H9 (cell line): Measurements from ENCODE around the gene METTL21A. TPM values are rescaled to one million over a fixed set of nuclear protein-coding genes. Genes with fewer than 3 reads are reported as not detected.

Source experiments
- DNase-seq: peaks from one replicate; pipeline ENCODE4 v3.0.0-alpha.2; 2017
- H2AFZ ChIP-seq: one replicate; pipeline ENCODE4 v1.6.1; 2013; ENCODE audit warnings: mild to moderate bottlenecking, low read length, control low read depth, moderate library complexity
- H2AK5ac ChIP-seq: 2 replicates; pipeline ENCODE4 v1.6.1; 2013; ENCODE audit warnings: low read length, control low read depth, mixed read lengths; ENCODE audit not compliant: insufficient read length
- H2BK120ac ChIP-seq: one replicate; pipeline ENCODE4 v1.6.1; 2013; ENCODE audit warnings: low read depth, mild to moderate bottlenecking, low read length, control low read depth, inconsistent platforms; ENCODE audit not compliant: poor library complexity, severe bottlenecking
- H2BK12ac ChIP-seq: 2 replicates; pipeline ENCODE4 v1.6.1; 2013; ENCODE audit warnings: low read length, control low read depth, mixed read lengths, low read depth; ENCODE audit not compliant: insufficient read length
- H2BK15ac ChIP-seq: 2 replicates; pipeline ENCODE4 v1.6.1; 2013; ENCODE audit warnings: low read depth, low read length, control low read depth
- H2BK20ac ChIP-seq: one replicate; pipeline ENCODE4 v1.6.1; 2013; ENCODE audit warnings: low read depth, mild to moderate bottlenecking, low read length, control low read depth, inconsistent platforms; ENCODE audit not compliant: poor library complexity, severe bottlenecking
- H2BK5ac ChIP-seq: 2 replicates; pipeline ENCODE4 v1.6.1; 2013; ENCODE audit warnings: low read length, control low read depth, mixed read lengths; ENCODE audit not compliant: insufficient read length
- H3K14ac ChIP-seq: 2 replicates; pipeline ENCODE4 v1.6.1; 2013; ENCODE audit warnings: low read length, control low read depth; ENCODE audit not compliant: insufficient read depth
- H3K18ac ChIP-seq: 2 replicates; pipeline ENCODE4 v1.6.1; 2013; ENCODE audit warnings: low read depth, mild to moderate bottlenecking, mixed read lengths, low read length, control low read depth; ENCODE audit not compliant: insufficient read length
- H3K23ac ChIP-seq: 2 replicates; pipeline ENCODE4 v1.6.1; 2013; ENCODE audit warnings: low read length, control low read depth, mixed read lengths, low read depth; ENCODE audit not compliant: insufficient read length
- H3K23me2 ChIP-seq: 2 replicates; pipeline ENCODE4 v1.6.1; 2013; ENCODE audit warnings: low read depth, mild to moderate bottlenecking, mixed read lengths, low read length, control low read depth; ENCODE audit not compliant: insufficient read length, poor library complexity, severe bottlenecking
- H3K27ac ChIP-seq: 2 replicates; pipeline ENCODE4 v1.5.1; 2013; ENCODE audit warnings: low read length, control low read depth, mixed read lengths, low read depth; ENCODE audit not compliant: insufficient read length
- H3K27me3 ChIP-seq: 2 replicates; pipeline ENCODE4 v1.6.1; 2013; ENCODE audit warnings: low read length, control low read depth, inconsistent platforms; ENCODE audit not compliant: insufficient read depth
- H3K4ac ChIP-seq: 2 replicates; pipeline ENCODE4 v1.6.1; 2013; ENCODE audit warnings: low read depth, mild to moderate bottlenecking, control low read depth, inconsistent platforms, low read length, moderate library complexity
- H3K4me1 ChIP-seq: 2 replicates; pipeline ENCODE4 v1.6.1; 2013; ENCODE audit warnings: low read length, control low read depth, inconsistent platforms; ENCODE audit not compliant: insufficient read depth
- H3K4me2 ChIP-seq: 2 replicates; pipeline ENCODE4 v1.6.1; 2013; ENCODE audit warnings: low read length, control low read depth, mixed read lengths; ENCODE audit not compliant: insufficient read length, insufficient read depth
- H3K56ac ChIP-seq: 2 replicates; pipeline ENCODE4 v1.6.1; 2013; ENCODE audit warnings: low read depth, mild to moderate bottlenecking, mixed read lengths, low read length, control low read depth; ENCODE audit not compliant: insufficient read length
- H3K79me1 ChIP-seq: 2 replicates; pipeline ENCODE4 v1.6.1; 2013; ENCODE audit warnings: low read depth, mild to moderate bottlenecking, moderate library complexity, low read length, control low read depth, inconsistent platforms; ENCODE audit not compliant: insufficient read depth, poor library complexity, severe bottlenecking
- H3K79me2 ChIP-seq: 2 replicates; pipeline ENCODE4 v1.6.1; 2013; ENCODE audit warnings: low read length, control low read depth, inconsistent platforms; ENCODE audit not compliant: insufficient read depth
- H3K9ac ChIP-seq: 2 replicates; pipeline ENCODE4 v1.6.1; 2013; ENCODE audit warnings: low read length, control low read depth, mixed read lengths; ENCODE audit not compliant: insufficient read length; ENCODE audit errors: extremely low read depth
- H3K9me3 ChIP-seq: one replicate; pipeline ENCODE4 v1.6.1; 2013; ENCODE audit warnings: low read depth, low read length, inconsistent platforms; ENCODE audit not compliant: control insufficient read depth
- H3T11ph ChIP-seq: one replicate; pipeline ENCODE4 v1.6.1; 2013; ENCODE audit warnings: mild to moderate bottlenecking, low read length, control low read depth, inconsistent platforms
- H4K20me1 ChIP-seq: one replicate; pipeline ENCODE4 v1.6.1; 2013; ENCODE audit not compliant: control insufficient read depth, insufficient read length, insufficient read depth
- H4K5ac ChIP-seq: 2 replicates; pipeline ENCODE4 v1.6.1; 2013; ENCODE audit warnings: low read depth, mild to moderate bottlenecking, mixed read lengths, low read length, control low read depth; ENCODE audit not compliant: insufficient read length
- H4K8ac ChIP-seq: replicated peaks from 2 replicates; pipeline ENCODE4 v1.6.1; 2013; ENCODE audit warnings: low read length, control low read depth, mixed read lengths, low read depth; ENCODE audit not compliant: insufficient read length
- H4K91ac ChIP-seq: 2 replicates; pipeline ENCODE4 v1.6.1; 2013; ENCODE audit warnings: low read depth, mild to moderate bottlenecking, moderate library complexity, mixed read lengths, low read length, control low read depth; ENCODE audit not compliant: insufficient read length
- H3K27ac Mint-ChIP-seq, 3 experiments: 2 replicates in 2 of 3; 3 replicates in 1 of 3; pipeline ENCODE4 v1.8.0; 2020 to 2021; ENCODE audit warnings: mixed read lengths in 3 of 3, mild to moderate bottlenecking in 1 of 3, moderate library complexity in 1 of 3
- H3K27me3 Mint-ChIP-seq: 2 replicates; pipeline ENCODE4 v1.8.0; 2021; ENCODE audit warnings: low read depth, mild to moderate bottlenecking, moderate library complexity, mixed read lengths
- H3K36me3 Mint-ChIP-seq, 3 experiments: 2 replicates in 2 of 3; 3 replicates in 1 of 3; pipeline ENCODE4 v1.8.0; 2020 to 2021; ENCODE audit warnings: low read depth in 3 of 3, mixed read lengths in 3 of 3; ENCODE audit not compliant: insufficient read depth in 1 of 3
- H3K4me1 Mint-ChIP-seq, 2 experiments: 2 replicates each; pipeline ENCODE4 v1.8.0; 2020; ENCODE audit warnings: mixed read lengths in 2 of 2
- H3K4me3 Mint-ChIP-seq, 2 experiments: 2 replicates in 1 of 2; 3 replicates in 1 of 2; pipeline ENCODE4 v1.8.0; 2020 to 2021; ENCODE audit warnings: mild to moderate bottlenecking in 2 of 2, mixed read lengths in 2 of 2, moderate library complexity in 1 of 2
- H3K9me3 Mint-ChIP-seq, 2 experiments: 2 replicates in 1 of 2; 3 replicates in 1 of 2; pipeline ENCODE4 v1.8.0; 2020; ENCODE audit warnings: mild to moderate bottlenecking in 2 of 2, mixed read lengths in 2 of 2, moderate library complexity in 1 of 2
- CTCF ChIP-seq: fragments of 200-600 bp; sonication (generic); conservative IDR thresholded peaks from 3 replicates; pipeline ENCODE4 v1.8.0; 2021; ENCODE audit warnings: antibody characterized with exemption, mild to moderate bottlenecking
- total RNA-seq: library from RNA; stranded (reverse); gene quantifications from 2 replicates; pipeline ENCODE4 v1.2.1, GENCODE V29; 2021

METTL21A gene
- total RNA-seq, 1 experiment from 2014 or later = 65.9 TPM

- Histone ChIP-seq H3K18ac (no peak overlapping the region), H4K5ac (no peak overlapping the region), H3K79me1 (no peaks in the 10 kb centered on the region), H3K14ac (no peak overlapping the region), H2BK20ac (no peak overlapping the region), H2BK5ac (no peak overlapping the region), H2AFZ (no peak overlapping the region), H3K4me1 (no peaks in the 10 kb centered on the region), H3K27me3 (no peaks in the 10 kb centered on the region), H3K23ac (no peak overlapping the region), H4K91ac (no peak overlapping the region), H4K20me1 (no peaks in the 10 kb centered on the region), H3K4me2 (no peak overlapping the region), H3K9ac (no peak overlapping the region), H3K4ac (no peak overlapping the region), H4K8ac (no peak overlapping the region), H3K56ac (no peak overlapping the region), H3K27ac (no peak overlapping the region), H2BK15ac (no peak overlapping the region), H2AK5ac (no peak overlapping the region), H2BK12ac (no peak overlapping the region), H3T11ph (no peak overlapping the region), H3K9me3 (no peaks in the 10 kb centered on the region), H2BK120ac (no peak overlapping the region), H3K23me2 (no peaks in the 10 kb centered on the region), H3K79me2 (no peaks in the 10 kb centered on the region)
- H3K4me1 Mint-ChIP-seq = no peaks in the 10 kb centered on the region
- no peaks in the 10 kb centered on the region for H3K27me3 Mint-ChIP-seq
- no peaks in the 10 kb centered on the region for H3K9me3 Mint-ChIP-seq
- TF ChIP-seq CTCF = no peak
- H3K4me3 Mint-ChIP-seq = no peak overlapping the region
- H3K27ac Mint-ChIP-seq = no peak overlapping the region
- peaks cover 0 to 31% (median 29%) of the 10 kb centered on the region in 3 experiments; a peak in 5 of 7 replicates for H3K36me3 Mint-ChIP-seq
- no peak for DNase-seq
These were observed 25.6 kb downstream of the METTL21A start for GRCh38 chr2:207599636-207600035.
